GM12878 (cell line): Measurements from ENCODE around the gene UST. TPM values are rescaled to one million over a fixed set of nuclear protein-coding genes. Genes with fewer than 3 reads are reported as not detected.
A peak's percentile ranks its signal among the peaks of the same experiment; 100 is the strongest.

Source experiments
- ATAC-seq: fragments of 200-7000 bp; cut with Tn5 transposase; 3 replicates; pipeline ENCODE4 v1.9.1; 2020; ENCODE audit warnings: mild to moderate bottlenecking, moderate library complexity
- BruUV-seq: library from RNA; stranded (reverse); fragments of 400-500 nt; replicated peaks from 2 replicates; lab custom pipeline; 2021; lab: Mats Ljungman, UMichigan
- CTCF ChIA-PET: fragments of 300-600 bp; sonication (Branson Sonifier 250); formaldehyde crosslinking; extraction: SDS; loops from one replicate; lab custom pipeline; 2021; ENCODE audit warnings: inconsistent platforms; lab: Yijun Ruan, JAX
- POLR2A ChIA-PET: fragments of 350-600 bp; formaldehyde crosslinking; extraction: SDS; loops from one replicate; lab custom pipeline; 2021; ENCODE audit warnings: inconsistent platforms; lab: Charles Lee
- RAD21 ChIA-PET: fragments of 300-600 bp; sonication (Branson Sonifier 250); formaldehyde crosslinking; loops from one replicate; lab custom pipeline; 2023; ENCODE audit warnings: antibody characterized with exemption; ENCODE audit not compliant: unreplicated experiment; lab: Charles Lee
- SMC1A ChIA-PET: fragments of 300-600 bp; sonication (Branson Sonifier 250); formaldehyde crosslinking; loops from one replicate; lab custom pipeline; 2023; ENCODE audit not compliant: unreplicated experiment, uncharacterized antibody; lab: Charles Lee
- DNase-seq: peaks from one replicate; pipeline ENCODE4 v3.0.0-alpha.2; 2011; ENCODE audit warnings: low read depth, low spot score
- FAIRE-seq: peaks from 3 replicates; lab custom pipeline; 2011; peaks lifted over from hg19 to GRCh38; lab: Jason Lieb, UNC
- H2AFZ ChIP-seq: 2 replicates; pipeline ENCODE4 v1.6.0; 2011; ENCODE audit warnings: low read depth, low read length, control low read depth; ENCODE audit not compliant: control insufficient read depth
- H3K27ac ChIP-seq: 2 replicates; pipeline ENCODE4 v1.5.1; 2011; ENCODE audit warnings: control low read depth; ENCODE audit not compliant: control insufficient read depth, insufficient read depth
- H3K27me3 ChIP-seq, 2 experiments: replicated peaks in 1 of 2; 2 replicates each; pipeline versions ENCODE4 v1.6.0 to v1.6.1; 2011; ENCODE audit warnings: low read length in 1 of 2; ENCODE audit not compliant: control insufficient read depth in 2 of 2, insufficient read depth in 2 of 2
- H3K36me3 ChIP-seq, 2 experiments: 2 replicates each; pipeline ENCODE4 v1.5.1; 2011; ENCODE audit warnings: low read length in 1 of 2; ENCODE audit not compliant: control insufficient read depth in 2 of 2, insufficient read depth in 2 of 2
- H3K4me1 ChIP-seq: 2 replicates; pipeline ENCODE4 v1.6.1; 2011; ENCODE audit warnings: mild to moderate bottlenecking, low read length, moderate library complexity, mixed read lengths; ENCODE audit not compliant: control insufficient read depth, insufficient read depth
- H3K4me2 ChIP-seq: 2 replicates; pipeline ENCODE4 v1.6.0; 2011; ENCODE audit warnings: control low read depth; ENCODE audit not compliant: control insufficient read depth, insufficient read depth
- H3K4me3 ChIP-seq: fragments of 200-600 bp; sonication (generic); 2 replicates; pipeline ENCODE4 v1.5.1; 2016
- H3K79me2 ChIP-seq: 2 replicates; pipeline ENCODE4 v1.6.0; 2011; ENCODE audit warnings: low read length; ENCODE audit not compliant: control insufficient read depth, insufficient read depth
- H3K9ac ChIP-seq: 2 replicates; pipeline ENCODE4 v1.8.0; 2011; ENCODE audit warnings: low read length, control low read depth, mixed read lengths; ENCODE audit not compliant: control insufficient read depth, insufficient read depth
- H3K9me3 ChIP-seq: replicated peaks from 3 replicates; pipeline ENCODE4 v1.5.1; 2011; ENCODE audit warnings: mild to moderate bottlenecking, low read length; ENCODE audit not compliant: control insufficient read depth, insufficient read depth
- H4K20me1 ChIP-seq: 2 replicates; pipeline ENCODE4 v1.6.0; 2011; ENCODE audit not compliant: control insufficient read depth, insufficient read depth
- IKZF2 ChIP-seq, 2 experiments: fragments of 450-650 bp; IDR thresholded peaks; 2 replicates each; pipeline ENCODE4 v1.6.1; 2017; ENCODE audit warnings: mild to moderate bottlenecking in 2 of 2, moderate library complexity in 2 of 2
- MEF2B ChIP-seq: fragments of 450-650 bp; IDR thresholded peaks from 2 replicates; pipeline ENCODE4 v1.6.1; 2018; ENCODE audit warnings: mild to moderate bottlenecking, moderate library complexity; ENCODE audit not compliant: partially characterized antibody, poor library complexity, severe bottlenecking
- MYB ChIP-seq: fragments of 150-350 bp; IDR thresholded peaks from 2 replicates; pipeline ENCODE4 v1.6.1; 2014; ENCODE audit warnings: mild to moderate bottlenecking, low read depth, low read length, borderline replicate concordance
- NR2C2 ChIP-seq: IDR thresholded peaks from 2 replicates; pipeline ENCODE4 v1.6.1; 2011; ENCODE audit warnings: borderline replicate concordance, low read depth; ENCODE audit not compliant: control insufficient read depth, insufficient read length
- TCF7 ChIP-seq: IDR thresholded peaks from 2 replicates; pipeline ENCODE4 v1.6.1; 2014; ENCODE audit warnings: antibody characterized with exemption, borderline replicate concordance
- WGBS: methylation state at CpG from one replicate; pipeline ENCODE4 v1.1.6; 2016; ENCODE audit warnings: low lambda C conversion rate; ENCODE audit not compliant: insufficient replicate concordance, insufficient coverage; ENCODE audit errors: missing lambda C conversion rate; 5-methylcytosine and 5-hydroxymethylcytosine counted together
- in situ Hi-C: fragments of 300-500 bp; cut with MboI; formaldehyde crosslinking; loops from 9 replicates; pipeline ENCODE4 v1.14.3; 2018; ENCODE audit warnings: mixed read lengths
- intact Hi-C: fragments of 100-400 bp; cut with micrococcal nuclease; formaldehyde crosslinking; loops from one replicate; pipeline ENCODE4 v1.14.2; 2022; ENCODE audit not compliant: unreplicated experiment
- polyA plus RNA-seq, 11 experiments: library from polyadenylated mRNA; depleted of rRNA in 4 of 11; unstranded in 6 of 11; stranded (reverse) in 5 of 11; fragments of >200 nt; fragmentation: Nextera tagmentation in 4 of 11; fragmentation: Illumina TruSeq in 1 of 11; extraction: Ambion mirVana in 4 of 11; extraction: Trizol in 1 of 11; gene quantifications; 1 replicate in 1 of 11; 2 replicates in 10 of 11; pipeline versions ENCODE4 v1.2.1 to v1.2.3, GENCODE V29; 2011 to 2016; ENCODE audit warnings: inconsistent platforms in 2 of 11, missing spikeins in 2 of 11, low read depth in 1 of 11
- total RNA-seq, 4 experiments: library from RNA; depleted of rRNA in 3 of 4; stranded (reverse); fragments of >200 nt in 3 of 4; fragmentation: Illumina TruSeq in 1 of 4; extraction: Trizol in 1 of 4; gene quantifications; 2 replicates each; pipeline versions ENCODE4 v1.2.1 to v1.2.3, GENCODE V29; 2013 to 2021
- TF ChIP-seq, protein P1 (sequence below): IDR thresholded peaks from 2 replicates; pipeline ENCODE4 v1.6.1; 2012; ENCODE audit warnings: improper control_type of control experiment, low read depth, low read length; ENCODE audit not compliant: insufficient replicate concordance
- TF ChIP-seq, protein P2 (sequence below): fragments of 450-650 bp; conservative IDR thresholded peaks from 2 replicates; pipeline ENCODE4 v1.6.1; 2017; ENCODE audit warnings: mild to moderate bottlenecking, moderate library complexity

Gene UST
- total and polyA plus RNA-seq, 10 of the 15 experiments (the other 5 are each of a cell fraction or from before 2014, with no cell fraction given): 0.74 to 43.3 (median 2.2) TPM

- peaks cover 5% of the 10 kb centered on the region; the same call in 2 of the 3 replicates for H3K9me3 ChIP-seq
- H3K79me2 ChIP-seq: no peaks in the 10 kb centered on the region
- H4K20me1 ChIP-seq: no peaks in the 10 kb centered on the region
- H2AFZ ChIP-seq: no peak overlapping the region
- TF ChIP-seq MYB (no peak), NR2C2 (no peak), TCF7 (no peak), MEF2B (no peak), IKZF2 (IDR thresholded peaks at IDR 0.05) (no peak)
- TF ChIP-seq, protein P1, sequence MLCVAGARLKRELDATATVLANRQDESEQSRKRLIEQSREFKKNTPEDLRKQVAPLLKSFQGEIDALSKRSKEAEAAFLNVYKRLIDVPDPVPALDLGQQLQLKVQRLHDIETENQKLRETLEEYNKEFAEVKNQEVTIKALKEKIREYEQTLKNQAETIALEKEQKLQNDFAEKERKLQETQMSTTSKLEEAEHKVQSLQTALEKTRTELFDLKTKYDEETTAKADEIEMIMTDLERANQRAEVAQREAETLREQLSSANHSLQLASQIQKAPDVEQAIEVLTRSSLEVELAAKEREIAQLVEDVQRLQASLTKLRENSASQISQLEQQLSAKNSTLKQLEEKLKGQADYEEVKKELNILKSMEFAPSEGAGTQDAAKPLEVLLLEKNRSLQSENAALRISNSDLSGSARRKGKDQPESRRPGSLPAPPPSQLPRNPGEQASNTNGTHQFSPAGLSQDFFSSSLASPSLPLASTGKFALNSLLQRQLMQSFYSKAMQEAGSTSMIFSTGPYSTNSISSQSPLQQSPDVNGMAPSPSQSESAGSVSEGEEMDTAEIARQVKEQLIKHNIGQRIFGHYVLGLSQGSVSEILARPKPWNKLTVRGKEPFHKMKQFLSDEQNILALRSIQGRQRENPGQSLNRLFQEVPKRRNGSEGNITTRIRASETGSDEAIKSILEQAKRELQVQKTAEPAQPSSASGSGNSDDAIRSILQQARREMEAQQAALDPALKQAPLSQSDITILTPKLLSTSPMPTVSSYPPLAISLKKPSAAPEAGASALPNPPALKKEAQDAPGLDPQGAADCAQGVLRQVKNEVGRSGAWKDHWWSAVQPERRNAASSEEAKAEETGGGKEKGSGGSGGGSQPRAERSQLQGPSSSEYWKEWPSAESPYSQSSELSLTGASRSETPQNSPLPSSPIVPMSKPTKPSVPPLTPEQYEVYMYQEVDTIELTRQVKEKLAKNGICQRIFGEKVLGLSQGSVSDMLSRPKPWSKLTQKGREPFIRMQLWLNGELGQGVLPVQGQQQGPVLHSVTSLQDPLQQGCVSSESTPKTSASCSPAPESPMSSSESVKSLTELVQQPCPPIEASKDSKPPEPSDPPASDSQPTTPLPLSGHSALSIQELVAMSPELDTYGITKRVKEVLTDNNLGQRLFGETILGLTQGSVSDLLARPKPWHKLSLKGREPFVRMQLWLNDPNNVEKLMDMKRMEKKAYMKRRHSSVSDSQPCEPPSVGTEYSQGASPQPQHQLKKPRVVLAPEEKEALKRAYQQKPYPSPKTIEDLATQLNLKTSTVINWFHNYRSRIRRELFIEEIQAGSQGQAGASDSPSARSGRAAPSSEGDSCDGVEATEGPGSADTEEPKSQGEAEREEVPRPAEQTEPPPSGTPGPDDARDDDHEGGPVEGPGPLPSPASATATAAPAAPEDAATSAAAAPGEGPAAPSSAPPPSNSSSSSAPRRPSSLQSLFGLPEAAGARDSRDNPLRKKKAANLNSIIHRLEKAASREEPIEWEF: no peak
- TF ChIP-seq, protein P2, sequence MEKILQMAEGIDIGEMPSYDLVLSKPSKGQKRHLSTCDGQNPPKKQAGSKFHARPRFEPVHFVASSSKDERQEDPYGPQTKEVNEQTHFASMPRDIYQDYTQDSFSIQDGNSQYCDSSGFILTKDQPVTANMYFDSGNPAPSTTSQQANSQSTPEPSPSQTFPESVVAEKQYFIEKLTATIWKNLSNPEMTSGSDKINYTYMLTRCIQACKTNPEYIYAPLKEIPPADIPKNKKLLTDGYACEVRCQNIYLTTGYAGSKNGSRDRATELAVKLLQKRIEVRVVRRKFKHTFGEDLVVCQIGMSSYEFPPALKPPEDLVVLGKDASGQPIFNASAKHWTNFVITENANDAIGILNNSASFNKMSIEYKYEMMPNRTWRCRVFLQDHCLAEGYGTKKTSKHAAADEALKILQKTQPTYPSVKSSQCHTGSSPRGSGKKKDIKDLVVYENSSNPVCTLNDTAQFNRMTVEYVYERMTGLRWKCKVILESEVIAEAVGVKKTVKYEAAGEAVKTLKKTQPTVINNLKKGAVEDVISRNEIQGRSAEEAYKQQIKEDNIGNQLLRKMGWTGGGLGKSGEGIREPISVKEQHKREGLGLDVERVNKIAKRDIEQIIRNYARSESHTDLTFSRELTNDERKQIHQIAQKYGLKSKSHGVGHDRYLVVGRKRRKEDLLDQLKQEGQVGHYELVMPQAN: no peak
- no peak overlapping the region for H3K4me2 ChIP-seq
- no peak overlapping the region for H3K27ac ChIP-seq
- ChIA-PET SMC1A (interaction anchor here (0.8 to 2.4 kb wide), 3 partner anchors 9 to 45 kb away, joined by 3 to 14 read pairs (median 3); no protein-coding TSS in a partner anchor), RAD21 (interaction anchor here (0.7 to 1.5 kb wide), 3 partner anchors 9 to 77 kb away, joined by 3 to 5 read pairs (median 5); no protein-coding TSS in a partner anchor), POLR2A (interaction anchor here (1.0 kb wide), 1 partner anchor 9 kb away, joined by 3 read pairs; no protein-coding TSS in a partner anchor), CTCF (interaction anchor here (1.1 kb wide), 1 partner anchor 9 kb away, joined by 5 read pairs; no protein-coding TSS in a partner anchor)
- no TSS peak for BruUV-seq
- DNase-seq (no peak), FAIRE-seq (no peak), ATAC-seq (peak; percentile 70)
- H3K4me1 ChIP-seq: no peaks in the 10 kb centered on the region
- H3K4me3 ChIP-seq: no peak overlapping the region
- H3K9ac ChIP-seq: no peak overlapping the region
- H3K27me3 ChIP-seq: peaks cover 0 to 7% of the 10 kb centered on the region in 2 experiments; a peak in 2 of 4 replicates
- in situ Hi-C loops: no loop called here
- H3K36me3 ChIP-seq: no peaks in the 10 kb centered on the region
- WGBS: 53% methylated on average over 10 of the region's 10 CpGs
- intact Hi-C loops: no loop called here
Observed at GRCh38 chr6:148790404-148790803, 43.6 kb downstream of the UST start.
